GM12872 (cell line): ENCODE data around the gene ATG2B.

Experiments
- TF ChIP-seq, protein P1 (sequence below): IDR thresholded peaks from 3 replicates; pipeline ENCODE4 v1.5.1; 2011; ENCODE audit warnings: low read depth, mild to moderate bottlenecking, low read length, moderate library complexity; ENCODE audit not compliant: insufficient read depth

The ATG2B gene

DNA sequence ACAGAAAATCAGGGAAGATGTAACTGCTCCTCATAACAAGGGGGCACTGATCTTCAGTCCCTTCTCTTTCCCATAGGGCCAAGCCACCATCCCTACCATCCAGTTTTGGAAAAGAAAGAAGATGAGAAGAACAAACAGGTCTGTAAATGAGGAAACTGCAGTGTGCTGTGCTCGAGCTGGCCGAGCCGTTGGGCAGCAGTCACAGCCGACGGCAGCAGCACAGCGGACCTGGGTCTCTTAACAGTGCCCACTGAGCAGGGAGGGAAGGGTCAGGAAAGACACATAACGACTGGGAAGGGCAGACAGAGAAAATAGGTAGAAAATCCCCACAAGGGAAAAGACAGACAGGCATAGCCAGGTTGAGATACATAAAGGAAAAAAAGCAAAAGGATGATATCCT, 68.9 kb downstream of the ATG2B start:
- TF ChIP-seq, protein P1, sequence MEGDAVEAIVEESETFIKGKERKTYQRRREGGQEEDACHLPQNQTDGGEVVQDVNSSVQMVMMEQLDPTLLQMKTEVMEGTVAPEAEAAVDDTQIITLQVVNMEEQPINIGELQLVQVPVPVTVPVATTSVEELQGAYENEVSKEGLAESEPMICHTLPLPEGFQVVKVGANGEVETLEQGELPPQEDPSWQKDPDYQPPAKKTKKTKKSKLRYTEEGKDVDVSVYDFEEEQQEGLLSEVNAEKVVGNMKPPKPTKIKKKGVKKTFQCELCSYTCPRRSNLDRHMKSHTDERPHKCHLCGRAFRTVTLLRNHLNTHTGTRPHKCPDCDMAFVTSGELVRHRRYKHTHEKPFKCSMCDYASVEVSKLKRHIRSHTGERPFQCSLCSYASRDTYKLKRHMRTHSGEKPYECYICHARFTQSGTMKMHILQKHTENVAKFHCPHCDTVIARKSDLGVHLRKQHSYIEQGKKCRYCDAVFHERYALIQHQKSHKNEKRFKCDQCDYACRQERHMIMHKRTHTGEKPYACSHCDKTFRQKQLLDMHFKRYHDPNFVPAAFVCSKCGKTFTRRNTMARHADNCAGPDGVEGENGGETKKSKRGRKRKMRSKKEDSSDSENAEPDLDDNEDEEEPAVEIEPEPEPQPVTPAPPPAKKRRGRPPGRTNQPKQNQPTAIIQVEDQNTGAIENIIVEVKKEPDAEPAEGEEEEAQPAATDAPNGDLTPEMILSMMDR, result no peak

DNA sequence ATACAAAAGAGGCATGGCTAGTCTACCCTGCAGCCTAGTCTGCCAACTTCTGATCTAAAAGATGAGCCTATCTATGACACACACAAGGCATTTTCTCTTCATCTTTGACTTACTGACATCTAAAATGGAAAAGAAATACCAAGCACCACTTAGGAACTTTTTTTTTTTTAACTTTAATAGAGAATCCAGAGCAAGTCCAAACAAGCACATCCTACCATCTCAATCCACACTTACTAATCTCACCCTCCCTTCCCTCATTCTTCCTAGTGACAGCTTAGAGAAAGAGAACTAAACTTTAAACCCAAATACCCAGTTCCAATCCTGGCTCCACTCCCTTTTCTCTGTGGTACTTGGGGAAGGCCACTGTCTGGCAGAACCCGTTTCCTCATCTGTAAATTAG, 75.3 kb downstream of the ATG2B start:
- TF ChIP-seq, protein P1, result no peak

DNA sequence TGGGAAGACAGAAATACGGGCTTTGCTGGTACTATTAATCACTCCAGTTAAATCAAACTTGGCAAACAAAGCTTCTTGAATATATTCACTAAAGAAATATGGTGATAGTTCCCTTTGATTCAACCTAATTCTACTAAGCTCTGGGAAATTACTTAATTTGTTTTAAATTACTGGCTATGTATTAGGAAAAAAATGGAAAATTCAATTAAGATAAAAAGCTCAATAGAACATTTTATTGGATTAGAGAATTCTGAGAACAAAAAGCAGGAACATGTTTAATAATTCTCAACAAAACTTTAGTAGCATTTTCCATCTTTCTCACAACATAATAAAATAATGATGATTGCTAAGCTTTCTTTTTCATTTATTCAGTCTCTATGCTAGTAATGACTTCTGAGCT, 76.9 kb downstream of the ATG2B start:
- TF ChIP-seq, protein P1, result no peak

DNA sequence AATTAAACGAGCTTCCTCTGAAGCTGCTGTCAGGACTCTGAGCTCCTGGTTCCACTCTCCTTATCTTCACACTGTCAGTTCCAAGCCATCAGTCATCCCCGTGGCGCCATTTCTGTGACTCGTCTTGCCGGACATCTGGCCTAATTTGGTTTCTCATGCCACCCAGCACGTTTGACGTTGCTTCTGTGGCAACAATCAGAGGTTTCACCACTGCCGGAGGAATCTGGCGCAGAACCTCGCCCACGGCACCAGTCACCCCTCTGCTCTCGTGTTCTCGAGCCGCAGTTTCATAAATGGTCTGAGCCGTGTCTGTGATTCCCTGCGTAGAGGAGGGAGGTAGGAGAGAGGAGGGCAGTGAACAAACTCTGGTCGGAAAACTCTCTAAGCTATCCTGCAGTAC, 77.5 kb downstream of the ATG2B start:
- TF ChIP-seq, protein P1, result no peak

DNA sequence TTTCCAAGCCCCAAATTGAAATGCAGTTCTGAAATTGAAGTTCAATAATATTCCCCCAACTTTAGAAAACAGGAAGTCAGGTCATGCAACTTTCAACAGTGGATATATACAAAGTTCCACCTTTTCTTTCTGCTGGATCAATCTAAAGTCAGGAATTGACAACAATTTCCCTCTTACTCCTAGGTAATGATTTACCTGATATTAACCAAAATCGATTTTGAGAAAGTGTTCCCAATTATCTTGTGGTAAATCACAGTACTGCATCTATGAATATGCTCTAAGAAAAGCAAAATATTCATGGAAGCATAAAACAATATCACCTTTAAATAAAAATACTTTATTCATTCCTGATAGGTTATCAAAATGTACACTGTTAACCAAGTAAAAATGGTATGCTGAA, 78.7 kb downstream of the ATG2B start:
- TF ChIP-seq, protein P1, result no peak

DNA sequence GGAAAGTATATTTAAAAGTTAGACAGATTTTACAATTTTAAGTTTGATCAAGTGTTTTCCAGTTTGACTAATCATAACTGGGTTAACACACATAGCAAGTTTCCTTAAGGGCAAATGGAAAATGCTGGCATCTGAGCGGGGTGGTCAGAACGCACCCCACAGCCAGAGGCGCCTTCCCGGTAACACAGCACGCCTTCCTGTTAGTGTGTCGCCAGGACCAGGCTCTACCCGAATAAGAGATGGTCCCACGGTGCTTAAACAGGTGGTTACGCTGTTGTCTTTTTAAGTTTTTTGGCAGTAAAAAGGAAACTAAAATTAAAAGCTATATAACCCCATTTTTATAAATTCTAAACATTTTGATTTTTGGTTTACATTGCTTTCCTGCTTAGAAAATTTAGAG, 79.1 kb downstream of the ATG2B start:
- TF ChIP-seq, protein P1, result no peak

DNA sequence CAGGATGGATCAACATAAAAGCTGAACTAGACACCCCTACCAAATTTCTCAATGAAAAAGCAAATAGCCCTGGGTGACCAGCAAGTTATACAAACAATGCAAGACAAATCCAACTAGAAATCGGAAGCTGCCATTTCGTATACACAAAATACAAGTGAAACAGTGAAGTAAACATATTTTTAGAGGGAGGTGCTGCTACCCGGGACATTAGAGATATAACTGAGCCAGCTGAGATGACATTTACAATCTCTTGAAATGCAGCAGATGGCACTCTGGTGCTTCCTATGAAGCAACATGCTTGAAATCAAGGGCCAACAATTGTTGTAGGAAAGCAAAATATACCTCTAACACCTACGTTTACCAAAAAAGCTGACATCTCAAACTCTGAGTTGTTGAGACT, 81.7 kb downstream of the ATG2B start:
- TF ChIP-seq, protein P1, result no peak

DNA sequence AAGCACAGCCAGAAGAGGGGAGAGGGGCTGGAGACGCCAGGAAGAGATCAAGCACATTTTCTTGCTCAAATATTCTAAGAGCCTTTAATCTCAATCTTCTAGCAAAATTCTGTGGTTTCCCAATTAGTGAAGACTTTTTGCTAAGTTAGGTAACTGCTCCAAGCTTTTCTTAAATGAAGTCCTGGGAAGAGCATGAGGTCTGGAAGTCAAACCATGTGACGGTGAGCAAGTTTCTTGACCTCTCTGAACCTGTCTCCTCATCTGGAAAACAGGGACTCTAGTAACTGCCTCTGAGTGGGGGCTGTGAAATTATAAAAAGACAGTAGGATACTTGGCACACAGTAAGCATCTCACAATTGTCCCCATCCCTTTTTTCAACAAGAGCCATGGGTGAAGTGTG, 83.0 kb downstream of the ATG2B start:
- TF ChIP-seq, protein P1, result no peak
